CD4-positive, alpha-beta T cell treated with Interferon gamma for 1 hour (primary cell): Measurements from ENCODE around the gene IPO8.
"Not testable (repeated sequence)": the region's sequence is repeated elsewhere in the genome, so short reads cannot be mapped to it uniquely, and the experiment has no call there.

ENCODE experiments used
- DNase-seq: peaks from one replicate; pipeline ENCODE4 v3.0.0-alpha.2; 2020

Gene IPO8

DNA sequence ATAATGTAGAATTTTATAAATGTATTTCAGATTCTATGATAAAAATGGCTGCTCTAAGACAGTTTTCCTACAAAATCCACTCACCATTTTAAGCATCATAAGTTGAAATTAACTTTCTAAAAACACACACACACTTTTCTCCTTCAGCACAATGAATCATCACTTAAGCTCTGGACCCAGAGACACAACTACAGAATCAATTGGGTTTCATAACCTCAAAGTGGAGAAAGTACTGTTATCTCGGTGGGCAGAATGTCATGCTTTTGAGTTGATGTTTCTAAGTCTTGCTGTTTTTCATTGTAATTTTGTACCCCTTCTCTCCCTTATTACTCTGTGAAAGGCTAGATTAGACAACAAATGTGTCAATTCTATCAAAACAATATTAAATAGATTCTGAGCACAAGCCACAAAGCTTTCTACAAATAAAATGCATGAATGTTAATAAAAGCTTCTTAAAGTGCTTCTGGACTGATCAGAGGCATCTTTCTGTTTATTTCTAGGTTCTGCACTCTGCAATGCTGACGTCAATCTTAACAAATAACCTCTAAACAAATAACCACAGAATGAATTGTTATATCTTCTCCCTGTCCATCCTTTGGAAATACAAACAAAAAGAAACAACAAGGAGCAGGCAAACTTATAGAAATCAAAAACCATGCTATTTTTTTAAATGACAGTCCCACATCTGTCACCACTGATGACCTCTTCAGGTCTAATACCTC is 8.2 kb downstream of the IPO8 start:
- DNase-seq: no peak

DNA sequence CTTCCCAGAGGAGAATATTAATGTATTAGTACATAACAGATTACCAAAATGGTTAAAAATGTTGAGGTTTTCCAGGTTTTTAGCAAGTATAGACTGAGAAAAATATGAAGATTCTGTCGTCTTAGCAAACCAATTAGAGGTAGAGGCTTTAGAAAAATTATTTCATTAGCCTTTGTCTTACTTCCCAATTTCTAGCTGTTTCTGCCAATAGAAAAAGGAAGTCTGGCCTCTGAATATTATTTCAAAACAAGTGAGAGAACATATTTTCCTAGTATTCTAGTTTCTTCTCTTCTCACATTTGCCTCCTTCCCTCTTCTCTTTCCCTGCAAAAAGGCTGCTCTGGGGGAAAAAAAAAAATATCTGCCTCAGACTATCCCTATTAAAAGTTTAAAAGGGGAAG is 16.4 kb downstream of the IPO8 start:
- DNase-seq: no peak

DNA sequence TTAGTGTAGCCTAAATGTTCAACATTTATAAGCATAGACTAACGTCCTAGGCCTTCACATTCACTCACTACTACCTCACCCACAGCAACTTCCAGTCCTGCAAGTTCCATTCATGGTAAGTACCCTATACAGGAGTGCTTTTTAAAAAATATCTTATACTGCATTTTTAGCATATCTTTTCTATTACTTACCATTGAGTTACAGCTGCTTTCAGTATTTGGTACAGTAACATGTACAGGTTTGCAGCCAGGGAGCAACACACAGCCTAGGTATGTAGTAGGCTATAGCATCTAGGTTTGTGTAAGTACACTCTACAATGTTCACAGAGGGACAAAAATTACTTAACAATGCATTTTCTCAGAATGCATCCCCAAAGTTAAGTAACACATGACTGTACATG is 17.4 kb downstream of the IPO8 start:
- no peak for DNase-seq

DNA sequence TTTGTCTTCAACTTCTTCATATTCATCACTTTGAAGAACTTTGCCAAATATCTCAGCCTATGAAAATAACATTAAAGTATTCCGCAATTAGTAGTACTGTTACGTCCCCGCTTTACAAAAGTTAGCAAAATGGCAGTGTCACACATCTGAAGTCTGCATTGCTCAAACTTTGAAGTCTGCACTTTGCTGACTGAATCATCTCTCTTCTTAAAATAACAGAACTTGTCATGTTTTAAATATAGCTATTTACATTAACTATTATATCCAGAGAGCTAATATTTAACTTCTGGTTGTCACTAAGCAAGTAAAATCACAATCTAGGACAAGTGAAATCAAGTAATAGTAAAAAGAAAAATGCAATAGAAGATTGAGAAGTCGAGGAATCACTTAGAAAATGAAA is 34.5 kb downstream of the IPO8 start:
- no peak for DNase-seq

DNA sequence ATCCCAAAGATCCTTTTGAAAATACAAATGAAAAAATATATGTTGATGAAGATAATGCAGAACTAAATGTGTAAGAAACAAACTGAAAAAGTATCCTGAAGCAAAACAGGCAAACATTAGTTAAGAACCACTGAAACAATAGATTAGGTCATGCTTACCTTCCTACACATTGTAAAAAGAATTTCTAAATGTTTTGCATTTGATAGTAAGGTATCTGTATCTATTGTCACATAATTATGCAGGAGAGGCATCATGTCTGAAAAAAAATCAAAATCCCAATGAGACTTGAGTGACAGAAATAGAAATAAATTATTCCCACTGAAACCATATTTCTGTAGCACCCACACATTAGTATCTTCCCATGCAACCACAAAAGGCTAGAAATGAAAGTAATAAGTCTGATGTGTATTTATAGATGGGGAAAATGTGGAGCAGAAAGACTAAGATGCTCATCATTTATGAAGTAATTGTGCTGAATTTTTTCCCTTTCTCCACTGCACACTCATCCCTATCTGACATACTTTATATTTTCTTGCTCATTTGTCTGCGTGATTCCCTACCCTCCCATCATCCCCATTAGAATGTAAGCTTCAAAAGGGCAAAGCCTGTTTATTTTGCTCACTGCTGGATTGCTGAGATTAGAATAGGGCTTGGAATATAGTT is 43.5 kb downstream of the IPO8 start:
- no peak for DNase-seq

DNA sequence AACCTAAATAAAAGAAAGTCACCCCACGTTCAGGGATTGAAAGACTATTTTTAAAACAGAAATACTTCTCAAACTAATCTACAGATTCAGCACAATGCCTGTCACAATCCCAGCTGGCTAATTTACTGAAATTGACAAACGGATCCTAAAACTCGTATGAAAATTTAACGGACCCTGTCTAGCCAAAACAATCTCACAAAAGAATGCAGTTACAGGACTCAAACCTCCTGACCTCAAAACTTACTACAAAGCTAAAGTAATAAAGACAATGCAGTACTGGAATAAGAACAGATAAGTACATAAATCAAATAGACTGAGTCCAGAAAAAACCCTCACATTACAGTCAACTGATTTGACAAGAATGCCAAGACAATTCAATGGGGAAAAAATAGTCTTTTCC is 48.8 kb downstream of the IPO8 start:
- no peak for DNase-seq

DNA sequence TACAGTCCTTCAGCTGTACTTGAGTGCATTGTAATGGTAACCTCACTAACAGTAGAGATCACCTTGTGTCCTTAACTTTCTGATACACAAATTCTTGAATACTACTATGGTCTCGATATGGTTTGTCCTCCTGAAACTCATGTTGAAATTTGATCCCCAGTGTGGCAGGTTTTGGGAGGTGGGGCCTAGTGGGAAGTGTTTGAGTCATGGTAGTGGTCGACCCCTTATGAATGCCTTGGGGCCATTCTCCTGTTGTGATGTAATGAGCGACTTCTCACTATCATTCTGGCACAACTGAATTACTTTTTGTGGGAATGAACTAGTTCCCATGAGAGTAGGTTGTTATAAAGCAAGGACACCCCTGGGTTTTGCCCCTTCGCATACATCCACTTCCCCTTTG is 52.3 kb downstream of the IPO8 start:
- DNase-seq: no peak

DNA sequence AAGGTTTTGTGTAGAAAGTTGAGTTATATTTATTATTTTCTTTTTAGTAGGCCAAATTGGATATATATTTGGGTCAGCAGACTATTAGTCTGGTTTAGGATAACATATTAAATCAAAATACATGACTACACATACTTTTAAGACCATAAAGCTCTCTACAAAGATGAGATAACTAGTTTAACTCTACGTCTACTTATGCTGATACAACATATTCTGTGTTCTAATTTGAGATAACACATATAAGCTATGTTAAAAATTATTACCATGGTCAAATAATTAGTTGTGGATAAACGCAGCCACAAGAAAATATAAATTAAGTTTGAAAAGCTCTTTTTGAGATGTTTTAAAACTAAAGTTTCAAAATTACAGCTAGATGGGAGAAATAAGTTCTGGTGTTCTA is 55.3 kb downstream of the IPO8 start:
- no peak for DNase-seq

DNA sequence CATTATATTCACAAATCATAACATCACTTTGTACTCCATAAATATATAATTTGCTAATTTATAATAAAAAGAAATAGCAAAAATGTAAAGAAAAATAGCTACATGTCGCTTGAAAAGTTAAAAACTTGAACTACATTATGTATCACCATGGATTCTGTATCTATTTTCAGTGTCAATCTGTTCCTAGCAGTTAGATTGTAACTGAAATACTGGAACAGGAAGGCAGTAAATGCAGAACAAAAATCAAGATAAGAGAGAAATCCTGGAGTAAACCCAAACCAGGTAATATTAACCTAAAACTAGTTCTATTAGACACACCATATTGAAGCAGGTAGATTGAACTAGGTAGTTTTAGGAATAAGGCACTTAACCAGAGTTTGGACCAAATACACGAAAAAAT is 60.3 kb downstream of the IPO8 start:
- no peak for DNase-seq

DNA sequence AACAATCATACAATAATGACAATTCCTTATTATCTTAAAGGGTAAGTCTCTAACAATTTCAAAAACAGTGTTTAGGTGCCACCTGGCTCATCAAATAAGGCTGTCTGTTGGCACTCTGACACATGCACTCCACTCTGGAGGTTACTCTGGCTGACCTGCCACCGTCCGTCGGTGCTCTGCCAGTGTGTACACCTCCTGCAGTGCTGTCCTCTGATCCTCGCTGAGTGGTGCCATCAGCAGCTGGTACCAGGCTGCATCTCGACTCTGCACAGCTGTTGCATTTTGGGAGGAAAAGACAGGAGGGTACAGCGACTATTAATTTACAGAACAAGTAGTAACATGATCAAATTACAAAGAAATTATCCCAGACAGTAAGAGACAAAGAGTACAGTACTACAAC is 63.9 kb downstream of the IPO8 start:
- no peak for DNase-seq

DNA sequence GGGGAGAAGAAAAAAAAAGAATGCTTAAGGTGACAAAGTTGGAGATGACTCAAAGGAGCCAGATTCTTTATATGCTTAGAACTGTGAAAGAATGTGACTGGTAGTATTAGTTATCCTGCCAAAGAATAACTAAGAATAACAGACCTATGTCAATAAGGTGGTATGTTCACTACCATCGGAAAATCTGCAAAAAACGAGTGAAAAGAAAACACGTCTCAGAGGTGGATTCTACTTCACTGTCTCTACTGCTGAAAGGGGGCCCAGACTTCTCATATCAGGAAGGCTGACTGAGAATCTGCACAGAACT is 64.7 kb downstream of the IPO8 start:
- no peak for DNase-seq

DNA sequence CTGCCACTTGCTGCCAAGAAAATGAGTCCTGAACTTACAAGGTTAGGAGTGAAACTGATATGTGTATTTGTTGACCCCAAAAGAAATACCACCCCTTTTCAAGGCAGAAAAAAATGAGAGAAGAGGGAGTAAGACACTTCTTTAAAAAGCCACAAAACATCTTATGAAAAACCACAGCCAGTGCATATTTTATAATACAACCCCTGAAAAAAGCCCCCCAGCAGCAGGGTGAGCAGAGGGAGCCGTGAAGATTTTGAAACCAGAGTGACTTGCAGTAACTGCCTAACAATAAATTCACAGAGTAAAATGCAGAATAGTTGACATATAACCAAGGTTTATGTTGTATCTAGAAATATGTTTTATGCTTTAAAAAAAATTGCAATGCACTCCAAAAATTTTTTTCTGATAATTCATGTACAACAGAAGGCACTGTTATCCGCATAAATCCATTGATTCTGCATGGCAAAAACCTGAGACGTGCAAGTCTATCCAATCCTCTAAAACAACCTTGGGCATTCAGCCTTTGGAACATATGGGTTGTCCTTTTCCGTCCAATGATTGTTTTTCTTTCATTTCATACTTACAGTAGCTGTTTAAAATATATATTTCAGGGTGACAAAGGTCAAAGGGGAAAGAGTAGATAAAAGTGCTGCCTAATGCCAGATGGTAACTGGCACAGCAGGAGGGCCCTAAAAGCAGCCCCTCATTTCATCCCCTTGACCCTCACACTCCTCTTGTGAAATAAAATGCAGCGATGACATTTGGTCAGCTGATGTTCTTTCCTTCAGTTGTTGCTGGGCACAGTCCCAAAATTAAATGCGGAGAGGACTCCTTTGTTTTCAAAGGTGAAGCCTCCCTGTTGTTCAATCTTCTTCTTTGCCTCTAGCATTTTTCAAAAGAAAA is 65.3 kb downstream of the IPO8 start:
- no peak for DNase-seq

DNA sequence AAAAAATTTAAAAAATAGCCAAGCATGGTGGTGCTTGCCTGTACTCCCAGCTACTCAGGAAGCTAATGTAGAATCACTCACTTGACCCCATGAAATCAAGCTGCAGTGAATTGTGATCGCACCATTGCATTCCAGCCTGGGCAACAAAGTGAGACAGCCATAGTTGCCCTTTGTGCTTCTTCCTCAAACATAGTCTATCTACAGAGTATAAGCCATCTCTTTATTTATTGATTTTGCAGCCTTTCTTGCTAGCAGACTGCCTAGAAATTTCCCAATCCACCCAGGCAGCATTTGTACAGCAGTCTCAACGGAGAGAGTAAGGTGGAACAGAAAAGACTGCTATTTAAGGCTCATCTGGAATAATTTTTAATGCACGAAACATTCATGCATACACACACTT is 68.8 kb downstream of the IPO8 start:
- no peak for DNase-seq

DNA sequence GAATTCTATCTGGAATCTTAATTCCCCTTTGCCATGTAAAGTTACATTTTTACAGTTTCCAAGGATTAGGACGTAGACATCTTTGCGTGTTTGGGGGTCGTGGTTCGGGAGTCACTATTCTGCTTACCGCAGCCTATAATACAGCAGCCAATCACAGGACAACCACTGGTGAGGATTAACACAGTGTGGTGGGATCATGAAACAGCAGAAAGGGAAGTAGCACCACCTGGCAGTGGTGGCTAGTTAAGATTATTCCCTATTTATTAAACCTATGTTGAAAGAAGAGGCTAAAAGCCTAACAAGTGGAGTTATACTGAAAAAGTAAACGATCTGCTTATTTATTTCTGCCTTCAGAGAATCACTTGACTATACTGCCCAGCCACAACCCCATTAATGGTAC is 71.7 kb downstream of the IPO8 start:
- DNase-seq: no peak

DNA sequence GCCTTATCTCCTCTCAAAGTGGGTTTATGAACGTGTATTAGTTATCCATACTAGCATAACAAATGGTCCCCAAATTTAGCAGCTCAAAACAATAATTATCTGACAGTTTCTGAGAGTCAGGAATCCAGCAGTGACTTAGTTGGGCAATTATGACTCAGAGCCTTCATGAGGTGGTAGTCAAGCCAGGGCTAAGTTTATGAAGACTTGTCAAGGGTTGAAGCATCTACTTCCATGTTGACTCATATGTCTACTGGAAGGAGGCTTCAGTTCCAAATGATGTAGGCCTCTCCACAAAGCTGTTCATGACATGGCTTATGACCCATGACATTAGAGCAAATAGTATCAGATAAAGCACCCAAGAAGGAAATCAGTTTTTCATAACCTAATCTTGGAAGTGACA is 73.2 kb downstream of the IPO8 start:
- no peak for DNase-seq

DNA sequence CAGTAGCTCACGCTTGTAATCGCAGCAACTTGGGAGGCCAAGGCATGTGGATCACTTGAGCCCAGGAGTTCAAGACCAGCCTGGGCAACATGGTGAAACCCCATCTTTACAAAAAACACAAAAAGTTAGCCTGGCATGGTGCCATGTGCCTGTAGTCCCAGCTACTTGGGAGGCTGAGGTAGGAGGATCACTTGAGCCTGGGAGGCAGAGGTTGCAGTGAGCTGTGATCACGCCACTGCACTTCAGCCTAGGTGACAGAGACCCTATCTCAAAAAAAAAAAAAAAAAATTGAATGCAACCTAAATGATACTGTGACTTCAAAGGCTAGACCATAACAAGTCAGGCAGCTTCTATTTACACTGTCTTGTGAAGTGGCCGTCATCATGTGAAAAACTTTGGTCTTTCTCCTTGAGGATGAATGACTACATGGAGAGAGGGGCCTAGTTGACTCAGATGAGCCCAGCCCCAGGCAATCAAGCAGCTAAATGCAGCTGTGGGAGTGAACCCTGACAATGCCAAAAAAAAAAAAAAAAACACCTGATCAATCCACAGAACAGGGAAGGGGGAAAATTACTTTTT is 73.9 kb downstream of the IPO8 start:
- DNase-seq: not testable (repeated sequence)

DNA sequence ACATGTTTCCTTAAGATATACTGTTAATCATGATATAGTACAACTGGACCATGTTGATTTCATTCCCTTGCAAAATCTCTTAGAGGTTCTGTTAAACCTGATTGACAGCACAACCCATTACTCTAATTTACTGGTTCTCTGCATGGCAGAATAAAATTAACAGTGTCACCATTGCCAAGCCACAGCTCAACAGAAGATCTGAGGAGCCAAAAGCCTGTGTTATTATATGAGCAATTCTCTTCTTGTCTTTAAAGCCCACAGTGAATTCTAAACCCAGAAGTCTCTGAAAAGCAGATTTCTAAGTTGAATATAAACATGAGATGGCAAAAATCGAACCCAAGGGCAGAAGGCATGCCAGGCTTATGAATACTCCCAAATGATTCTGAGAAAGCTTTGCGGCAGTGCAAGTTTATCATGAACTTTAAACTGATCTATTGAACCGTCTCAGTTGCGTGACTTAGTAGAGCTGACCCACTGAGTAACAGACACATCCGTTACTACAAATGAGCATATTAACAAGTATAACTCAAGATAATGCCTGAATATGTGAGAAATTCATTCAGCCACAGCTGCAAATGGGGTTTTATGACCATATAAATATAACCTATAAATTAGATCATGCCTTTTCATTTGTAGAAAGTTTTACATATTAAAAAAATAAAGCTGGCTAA is 78.2 kb downstream of the IPO8 start:
- no peak for DNase-seq

DNA sequence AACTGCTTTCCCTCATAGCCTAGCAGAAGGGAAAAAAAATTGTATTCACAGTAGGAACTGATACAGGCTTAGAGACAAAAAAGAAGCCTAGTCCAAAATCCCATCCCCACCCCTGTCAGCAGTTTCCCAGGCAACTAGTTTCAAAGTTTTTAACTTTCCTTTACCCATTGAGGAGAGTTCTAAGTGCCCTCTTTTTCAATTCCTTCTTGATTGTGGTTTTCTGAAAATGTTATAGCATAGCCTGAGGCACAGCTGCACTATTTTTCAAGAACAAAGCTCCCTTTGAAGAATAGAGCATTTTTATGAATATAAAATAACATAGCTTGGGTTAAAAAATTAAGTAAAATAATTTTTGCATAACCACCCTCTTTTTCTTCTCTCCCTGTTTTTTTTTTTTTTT is 81.6 kb downstream of the IPO8 start:
- DNase-seq: no peak

DNA sequence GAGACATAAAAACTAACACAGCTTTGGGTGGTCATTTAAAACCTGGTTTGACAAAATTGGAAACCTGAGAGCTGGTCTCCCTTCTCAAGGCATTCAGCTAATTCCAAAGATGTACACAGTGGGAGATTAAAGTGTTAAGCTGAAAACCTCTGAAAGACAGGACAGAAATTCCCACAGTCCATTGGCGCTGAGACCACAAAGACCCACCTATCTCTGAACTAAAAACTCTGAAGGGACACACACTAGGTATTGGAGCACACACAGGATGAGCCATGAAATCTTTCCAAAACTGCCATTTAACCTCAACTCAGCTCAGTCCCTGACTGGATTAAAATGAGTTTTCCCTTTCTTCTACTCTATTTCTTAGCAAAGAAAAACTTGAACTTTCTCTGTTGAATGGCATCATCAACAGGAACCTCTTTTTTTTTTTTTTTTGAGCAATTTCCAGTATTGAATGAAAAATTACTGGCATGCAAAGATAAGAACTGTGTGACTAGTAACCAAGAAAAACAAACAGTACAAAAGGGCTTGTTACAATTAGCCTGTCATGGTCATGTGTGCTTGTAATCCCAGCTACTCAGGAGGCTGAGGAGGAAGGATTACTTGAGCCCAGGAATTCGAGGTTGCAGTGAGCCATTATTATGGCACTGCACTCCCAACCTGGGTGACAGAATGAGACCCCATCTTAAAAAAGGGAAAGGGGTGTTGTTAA is 82.4 kb downstream of the IPO8 start:
- DNase-seq: no peak

DNA sequence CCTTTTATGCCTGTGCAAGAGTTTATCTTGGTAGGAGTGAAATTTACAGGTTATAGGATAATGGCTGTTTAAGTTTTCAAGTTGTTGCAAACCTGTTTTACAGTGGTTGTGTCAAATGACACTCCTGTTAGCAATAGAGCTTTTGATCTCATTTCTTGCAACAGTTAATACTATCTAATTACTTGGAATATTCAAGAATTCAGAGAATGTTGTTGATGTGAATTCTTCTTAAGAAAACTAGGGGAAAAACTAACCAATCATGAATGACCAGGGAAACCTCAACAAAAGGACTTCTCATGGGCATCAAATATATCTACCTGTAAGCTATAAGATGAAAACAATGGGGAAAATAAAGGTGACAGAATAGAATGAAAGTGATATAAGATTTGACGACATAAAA is 85.0 kb downstream of the IPO8 start:
- DNase-seq: no peak

DNA sequence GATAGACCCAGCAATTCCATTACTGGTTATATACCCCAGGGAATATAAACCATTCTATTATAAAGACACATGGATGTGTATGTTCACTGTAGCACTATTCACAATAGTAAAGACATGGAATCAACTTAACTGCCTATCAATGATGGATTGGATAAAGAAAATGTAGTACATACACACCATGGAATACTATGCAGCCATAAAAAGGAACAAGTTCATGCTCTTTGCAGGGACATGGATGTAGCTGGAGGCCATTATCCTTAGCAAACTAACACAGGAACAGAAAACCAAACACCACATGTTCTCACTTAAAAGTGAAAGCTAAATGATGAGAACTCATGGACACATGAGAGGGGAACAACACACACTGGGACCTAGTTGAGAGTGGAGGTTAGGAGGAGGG is 85.8 kb downstream of the IPO8 start:
- not testable (repeated sequence) for DNase-seq

DNA sequence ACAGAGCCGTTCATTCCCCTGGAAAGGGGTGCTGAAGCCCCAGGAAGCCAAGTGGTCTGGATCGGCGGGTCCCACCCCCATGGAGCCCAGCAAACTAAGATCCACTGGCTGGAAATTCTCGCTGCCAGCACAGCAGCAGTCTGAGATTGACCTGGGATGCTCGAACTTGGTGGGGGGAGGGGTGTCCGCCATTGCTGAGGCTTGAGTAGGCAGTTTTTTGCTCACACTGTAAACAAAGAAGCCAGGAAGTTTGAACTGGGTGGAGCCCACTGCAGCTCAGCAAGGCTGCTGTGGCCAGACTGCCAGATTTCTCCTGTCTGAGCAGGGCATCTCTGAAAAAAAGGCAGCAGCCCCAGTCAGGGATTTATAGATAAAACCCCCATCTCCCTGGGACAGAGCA is 91.4 kb downstream of the IPO8 start:
- DNase-seq: not testable (repeated sequence)

DNA sequence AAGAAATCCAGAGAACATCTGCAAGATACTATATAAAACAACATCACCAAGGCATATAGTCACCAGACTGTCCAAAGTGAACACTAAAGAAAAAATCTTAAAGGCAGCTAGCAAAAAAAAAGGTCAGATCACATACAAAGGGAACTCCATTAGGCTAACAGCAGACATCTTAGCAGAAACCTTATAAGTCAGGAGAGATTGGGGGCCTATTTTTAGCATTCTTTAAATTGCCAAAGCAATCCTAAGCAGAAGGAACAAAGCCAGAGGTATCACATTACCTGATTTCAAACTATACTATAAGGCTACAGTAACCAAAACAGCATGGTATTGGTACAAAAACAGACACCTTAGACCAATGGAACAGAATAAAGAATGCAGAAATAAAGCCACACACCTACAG is 92.5 kb downstream of the IPO8 start:
- DNase-seq: no peak
